Renal cortical epithelial cell (primary cell): ENCODE data around the gene CDKN1B. TPM values are rescaled to one million over a fixed set of nuclear protein-coding genes. Genes with fewer than 3 reads are reported as not detected.
A peak's percentile ranks its signal among the peaks of the same experiment; 100 is the strongest.
"Not testable (repeated sequence)": the region's sequence is repeated elsewhere in the genome, so short reads cannot be mapped to it uniquely, and the experiment has no call there.

Experiments used
- DNase-seq: peaks from one replicate; pipeline ENCODE4 v3.0.0-alpha.2; 2011; ENCODE audit warnings: low read depth
- total RNA-seq: library from RNA; depleted of rRNA; stranded (reverse); fragments of >200 nt; gene quantifications from 2 replicates; pipeline ENCODE4 v1.2.3, GENCODE V29; 2014

The CDKN1B gene
- total RNA-seq, 1 donor from 2014 or later, result 24.5 TPM

- DNase-seq, result no peak
These were observed 6.7 kb downstream of the CDKN1B start for GRCh38 chr12:12723681-12724420.

GRCh38 chr12:12724421-12725085, 7.4 kb downstream of the CDKN1B start:
- no peak for DNase-seq

GRCh38 chr12:12725086-12725955, 8.2 kb downstream of the CDKN1B start:
- peak; percentile 98 for DNase-seq

GRCh38 chr12:12725956-12726554, 8.9 kb downstream of the CDKN1B start:
- no peak for DNase-seq

GRCh38 chr12:12726555-12727093, 9.5 kb downstream of the CDKN1B start:
- DNase-seq, result peak; percentile 52

- no peak for DNase-seq
These were observed 14.0 kb downstream of the CDKN1B start for GRCh38 chr12:12731178-12731577.

- no peak for DNase-seq
These were observed 14.6 kb downstream of the CDKN1B start for GRCh38 chr12:12731785-12732184.

GRCh38 chr12:12733118-12733517, 15.9 kb downstream of the CDKN1B start:
- DNase-seq, result no peak

GRCh38 chr12:12734054-12734453, 16.9 kb downstream of the CDKN1B start:
- no peak for DNase-seq

- peak; percentile 42 for DNase-seq
These were observed 17.4 kb downstream of the CDKN1B start for GRCh38 chr12:12734561-12735071.

- peak; percentile 73 for DNase-seq
These were observed 18.1 kb downstream of the CDKN1B start for GRCh38 chr12:12735301-12735700.

GRCh38 chr12:12736759-12737676, 19.9 kb downstream of the CDKN1B start:
- peak; percentile 57 for DNase-seq

GRCh38 chr12:12738152-12738551, 21.0 kb downstream of the CDKN1B start:
- not testable (repeated sequence) for DNase-seq

- no peak for DNase-seq
These were observed 24.5 kb downstream of the CDKN1B start for GRCh38 chr12:12741660-12742059.

- no peak for DNase-seq
These were observed 27.6 kb downstream of the CDKN1B start for GRCh38 chr12:12744546-12745305.

GRCh38 chr12:12745576-12746211, 28.5 kb downstream of the CDKN1B start:
- DNase-seq, result peak; percentile 72

GRCh38 chr12:12747278-12747677, 30.1 kb downstream of the CDKN1B start:
- DNase-seq, result no peak

- no peak for DNase-seq
These were observed 30.9 kb downstream of the CDKN1B start for GRCh38 chr12:12748044-12748443.

- DNase-seq, result peak; percentile 19
These were observed 32.3 kb downstream of the CDKN1B start for GRCh38 chr12:12749433-12749832.
